ENCODE data around the gene SYNE2. TPM values are rescaled to one million over a fixed set of nuclear protein-coding genes. Genes with fewer than 3 reads are reported as not detected.
"Not testable (repeated sequence)": the region's sequence is repeated elsewhere in the genome, so short reads cannot be mapped to it uniquely, and the experiment has no call there.

The SYNE2 gene
- polyA plus RNA-seq, 3 donors: 99.9 to 107 (median 102) TPM

DNA sequence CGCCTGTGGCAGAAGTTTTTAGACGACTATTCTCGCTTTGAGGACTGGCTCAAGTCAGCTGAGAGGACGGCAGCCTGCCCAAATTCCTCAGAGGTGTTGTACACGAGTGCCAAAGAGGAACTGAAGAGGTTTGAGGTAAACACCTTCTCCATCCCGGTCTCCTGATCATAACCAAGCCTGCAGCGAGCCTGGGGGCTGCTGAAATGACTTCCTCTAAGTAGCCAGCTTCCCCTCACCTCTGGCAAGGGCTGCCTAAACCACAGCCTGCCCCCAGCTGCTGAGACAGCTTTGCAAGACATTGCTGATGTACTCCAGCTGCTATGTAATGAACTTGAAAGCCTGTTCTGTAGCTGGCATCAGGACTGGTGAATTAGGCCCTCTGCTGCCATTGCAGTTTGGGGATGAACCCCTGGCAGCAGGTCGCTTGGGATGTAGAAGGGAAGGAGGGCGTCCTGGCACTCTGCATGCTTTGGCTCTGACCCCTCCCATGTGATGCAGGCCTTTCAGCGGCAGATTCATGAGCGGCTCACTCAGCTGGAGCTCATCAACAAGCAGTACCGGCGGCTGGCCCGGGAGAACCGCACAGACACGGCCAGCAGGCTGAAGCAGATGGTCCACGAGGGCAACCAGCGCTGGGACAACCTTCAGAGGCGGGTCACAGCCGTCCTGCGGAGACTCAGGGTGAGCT lies 356.8 kb downstream of the SYNE2 start:
- DNase-seq (ENCODE audit: low read depth in 3 of 3, low spot score in 2 of 3): peak in 2 of 3 donors; percentile 33 to 36

DNA sequence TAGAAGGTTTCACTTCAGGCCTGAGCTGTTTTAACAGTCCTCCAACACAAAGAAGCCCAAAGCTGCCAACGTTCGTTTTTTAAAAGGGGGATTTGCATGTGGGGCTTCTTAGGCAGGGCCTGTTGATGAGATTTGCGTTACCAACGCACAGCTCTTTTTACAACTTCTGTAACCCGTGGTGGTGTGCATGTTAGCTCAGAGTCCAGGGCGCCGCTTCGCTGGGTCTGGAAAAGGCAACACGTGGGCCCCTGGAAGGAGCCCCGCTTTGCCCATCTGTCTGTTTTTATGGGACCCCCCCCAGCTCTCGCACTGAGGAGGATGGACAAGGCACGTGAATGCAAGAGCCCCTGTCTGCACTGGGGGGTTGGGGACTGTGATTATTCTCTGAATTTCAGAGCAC lies 357.4 kb downstream of the SYNE2 start:
- no peak for DNase-seq (ENCODE audit: low read depth in 3 of 3, low spot score in 2 of 3)

DNA sequence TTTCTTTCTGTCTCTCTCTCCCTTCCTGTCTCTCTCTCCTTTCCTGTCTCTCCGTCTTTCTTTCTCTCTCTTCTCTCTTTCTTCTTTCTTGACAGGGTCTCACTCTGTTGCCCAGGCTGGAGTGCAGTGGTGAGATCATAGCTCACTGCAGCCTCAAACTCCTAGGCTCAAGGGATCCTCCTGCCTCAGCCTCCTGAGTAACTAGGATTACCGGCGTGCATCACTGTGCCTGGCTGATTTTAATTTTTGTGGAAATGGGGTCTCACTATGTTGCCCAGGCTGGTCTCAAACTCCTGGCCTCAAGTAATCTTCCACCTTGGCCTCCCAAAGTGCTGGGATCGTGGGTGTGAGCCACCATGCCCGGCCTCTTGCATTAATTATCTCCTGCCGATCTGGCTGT lies 358.1 kb downstream of the SYNE2 start:
- not testable (repeated sequence) for DNase-seq (ENCODE audit: low read depth in 3 of 3, low spot score in 2 of 3)

DNA sequence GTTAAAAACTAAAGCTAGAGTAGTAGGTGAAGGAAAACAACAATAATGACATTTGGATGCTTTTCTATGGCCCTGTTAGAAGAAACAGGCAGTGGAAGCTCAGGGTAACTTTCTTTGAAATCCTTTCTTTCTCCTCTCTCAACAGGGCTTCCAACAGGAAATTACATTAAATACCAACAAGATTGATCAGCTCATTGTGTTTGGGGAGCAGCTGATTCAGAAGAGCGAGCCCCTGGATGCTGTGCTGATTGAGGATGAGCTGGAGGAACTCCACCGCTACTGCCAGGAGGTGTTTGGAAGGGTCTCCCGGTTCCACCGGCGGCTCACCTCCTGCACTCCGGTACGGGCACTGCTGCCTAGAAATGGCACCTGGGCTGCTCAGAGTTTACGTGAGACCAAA lies 359.9 kb downstream of the SYNE2 start:
- DNase-seq (ENCODE audit: low read depth in 3 of 3, low spot score in 2 of 3): no peak

DNA sequence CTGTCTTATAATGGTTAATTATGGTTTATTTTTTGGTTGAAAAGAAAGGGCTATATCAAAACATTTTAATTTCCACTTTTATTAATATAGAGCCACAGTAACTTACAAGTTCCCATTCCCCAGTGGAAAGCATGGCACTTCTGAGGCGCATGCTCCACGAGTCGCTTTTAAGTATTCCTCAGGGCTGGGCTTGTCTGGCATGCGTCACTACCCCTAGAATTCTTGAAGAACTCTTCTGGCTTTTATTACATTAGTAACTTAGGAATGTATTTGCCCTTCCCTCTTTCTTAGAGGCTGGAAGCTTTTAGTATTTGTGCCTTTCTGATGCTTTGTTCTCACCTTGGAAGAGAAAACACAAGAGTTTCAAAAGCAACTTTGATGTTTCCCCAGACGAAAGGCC lies 360.3 kb downstream of the SYNE2 start:
- DNase-seq (ENCODE audit: low read depth in 3 of 3, low spot score in 2 of 3): no peak

DNA sequence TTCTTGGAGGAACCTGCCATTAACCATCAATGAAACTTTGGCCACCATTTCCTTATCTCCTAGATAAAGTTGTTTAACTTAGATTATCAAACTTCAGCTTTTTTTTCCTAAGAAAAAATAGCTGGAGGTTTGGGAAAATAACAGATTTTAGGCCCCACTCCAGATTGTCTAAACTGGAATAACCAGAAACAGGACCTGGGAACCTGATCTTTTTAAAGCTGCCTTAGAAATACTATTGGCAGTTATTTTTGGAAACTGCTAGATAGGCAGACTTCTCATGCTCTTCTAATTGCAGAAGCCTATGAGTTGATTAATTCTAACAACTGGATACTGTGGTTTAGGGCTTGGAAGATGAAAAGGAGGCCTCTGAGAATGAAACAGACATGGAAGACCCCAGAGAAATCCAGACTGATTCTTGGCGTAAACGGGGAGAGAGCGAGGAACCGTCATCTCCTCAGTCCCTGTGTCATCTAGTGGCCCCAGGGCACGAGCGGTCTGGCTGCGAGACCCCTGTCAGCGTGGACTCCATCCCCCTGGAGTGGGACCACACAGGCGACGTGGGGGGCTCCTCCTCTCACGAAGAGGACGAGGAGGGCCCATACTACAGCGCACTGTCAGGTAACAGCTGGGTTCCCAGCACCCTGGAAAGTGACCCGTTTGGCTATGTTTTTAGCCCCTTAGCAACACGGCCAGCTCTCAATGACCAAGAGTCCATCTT lies 361.2 kb downstream of the SYNE2 start:
- DNase-seq (ENCODE audit: low read depth in 3 of 3, low spot score in 2 of 3): no peak

DNA sequence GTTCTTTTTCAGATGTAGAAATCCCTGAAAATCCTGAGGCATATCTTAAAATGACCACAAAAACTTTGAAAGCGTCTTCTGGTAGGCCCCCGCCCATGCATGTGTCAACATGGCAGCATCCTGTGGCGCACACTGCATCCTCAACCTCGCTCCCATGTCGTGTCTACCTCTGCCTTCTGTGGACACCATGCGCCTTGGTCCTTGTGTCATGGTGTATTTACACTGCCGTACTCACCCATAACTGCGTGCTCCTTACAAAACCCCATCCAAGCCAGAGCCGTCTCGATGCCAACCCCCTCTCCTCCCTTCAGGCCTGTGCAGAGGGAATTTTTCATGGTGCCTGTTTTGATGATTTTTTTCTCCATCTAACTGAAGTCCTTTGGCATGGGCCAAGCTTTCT lies 362.5 kb downstream of the SYNE2 start:
- DNase-seq (ENCODE audit: low read depth in 3 of 3, low spot score in 2 of 3): no peak

DNA sequence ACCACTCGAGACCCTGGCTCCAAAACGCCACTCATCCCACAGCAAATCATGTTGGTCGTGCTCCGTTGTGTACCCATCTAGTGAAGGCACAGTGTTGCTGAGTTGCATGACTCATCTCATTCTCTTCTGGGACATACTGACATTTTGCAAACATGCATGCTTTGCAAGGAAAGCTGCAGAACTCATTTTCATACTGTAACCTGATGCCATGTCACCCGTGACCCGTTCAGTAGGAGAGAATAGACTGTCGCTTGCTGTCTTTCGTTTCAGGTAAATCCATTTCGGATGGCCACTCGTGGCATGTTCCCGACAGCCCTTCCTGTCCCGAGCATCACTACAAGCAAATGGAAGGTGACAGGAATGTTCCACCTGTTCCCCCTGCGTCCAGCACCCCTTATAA lies 363.2 kb downstream of the SYNE2 start:
- no peak for DNase-seq (ENCODE audit: low read depth in 3 of 3, low spot score in 2 of 3)

DNA sequence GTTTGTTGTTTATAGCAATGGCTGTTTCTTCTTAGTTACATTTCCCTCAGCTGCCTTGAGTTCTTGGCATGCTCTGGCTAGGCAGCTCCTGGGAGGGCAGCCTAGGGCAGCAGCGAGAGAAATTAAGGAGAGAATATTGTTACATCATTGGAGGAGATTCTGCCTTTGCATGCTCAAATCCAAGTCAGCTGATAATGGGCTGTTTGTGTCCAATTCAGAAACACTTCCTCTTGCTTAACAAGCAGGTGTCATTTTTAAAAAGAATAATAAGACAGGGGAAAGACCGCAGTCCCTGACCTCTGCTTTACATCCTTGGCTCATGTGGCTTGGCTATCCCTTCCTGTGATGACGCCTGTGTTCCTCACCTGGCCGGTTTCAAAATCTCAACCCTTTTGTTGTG lies 364.5 kb downstream of the SYNE2 start:
- no peak for DNase-seq (ENCODE audit: low read depth in 3 of 3, low spot score in 2 of 3)

DNA sequence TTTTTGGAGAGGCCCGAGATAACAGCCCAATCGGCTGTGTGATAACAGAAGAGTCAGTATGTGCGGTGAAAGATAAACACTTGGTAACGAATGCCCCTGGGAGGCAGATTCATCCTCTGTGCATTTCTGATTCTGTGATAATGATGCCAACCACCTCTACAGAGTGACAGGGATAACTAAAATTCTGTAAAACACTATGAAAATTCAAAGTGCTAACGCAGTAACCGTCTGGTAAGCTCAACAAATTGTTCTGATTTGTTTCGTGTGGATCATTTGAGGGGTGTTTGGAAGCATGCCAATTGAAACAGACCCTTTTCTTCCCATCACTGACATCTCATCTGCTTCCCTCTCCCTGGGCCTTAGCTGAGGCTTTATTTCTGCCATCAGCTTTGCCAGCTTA lies 365.0 kb downstream of the SYNE2 start:
- no peak for DNase-seq (ENCODE audit: low read depth in 3 of 3, low spot score in 2 of 3)

DNA sequence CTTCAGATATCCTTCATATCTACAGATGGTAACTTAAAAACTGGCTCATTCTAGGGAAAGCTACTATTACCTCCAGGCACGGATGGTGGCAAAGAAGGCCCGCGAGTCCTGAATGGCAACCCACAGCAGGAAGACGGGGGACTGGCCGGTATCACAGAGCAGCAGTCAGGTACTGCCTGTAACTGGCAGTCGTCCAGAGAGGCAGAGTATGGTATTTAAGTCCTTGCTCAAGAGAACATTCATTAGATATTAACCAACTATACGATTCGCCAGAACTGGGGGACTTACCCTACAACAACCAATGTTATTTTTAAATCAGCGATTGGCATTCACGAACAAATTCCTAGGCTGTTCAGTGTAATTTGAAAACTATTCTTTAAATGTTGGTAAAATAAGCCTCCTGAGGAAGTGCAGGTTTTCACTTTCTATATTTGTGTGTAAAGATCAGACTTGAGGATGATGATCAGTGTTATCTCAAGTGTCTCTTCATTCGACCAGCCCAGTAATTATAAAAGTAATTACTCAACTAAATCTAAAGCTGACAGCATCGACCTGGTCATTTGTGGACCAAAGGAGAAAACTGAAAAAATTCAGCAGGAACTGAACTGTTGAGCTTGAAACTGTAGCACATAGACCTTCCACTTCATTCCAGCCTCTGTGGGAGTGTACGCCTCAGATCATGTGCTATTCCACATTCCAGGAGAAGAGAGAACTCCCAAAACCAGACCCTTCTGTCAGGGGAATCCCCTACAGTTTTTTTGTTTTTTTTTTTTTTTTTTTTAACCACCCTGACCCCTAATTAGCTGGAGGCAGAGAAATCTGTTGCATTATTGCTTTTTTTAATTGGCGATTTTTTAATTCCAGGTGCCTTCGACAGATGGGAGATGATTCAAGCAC lies 365.8 kb downstream of the SYNE2 start:
- DNase-seq (ENCODE audit: low read depth in 3 of 3, low spot score in 2 of 3): no peak

DNA sequence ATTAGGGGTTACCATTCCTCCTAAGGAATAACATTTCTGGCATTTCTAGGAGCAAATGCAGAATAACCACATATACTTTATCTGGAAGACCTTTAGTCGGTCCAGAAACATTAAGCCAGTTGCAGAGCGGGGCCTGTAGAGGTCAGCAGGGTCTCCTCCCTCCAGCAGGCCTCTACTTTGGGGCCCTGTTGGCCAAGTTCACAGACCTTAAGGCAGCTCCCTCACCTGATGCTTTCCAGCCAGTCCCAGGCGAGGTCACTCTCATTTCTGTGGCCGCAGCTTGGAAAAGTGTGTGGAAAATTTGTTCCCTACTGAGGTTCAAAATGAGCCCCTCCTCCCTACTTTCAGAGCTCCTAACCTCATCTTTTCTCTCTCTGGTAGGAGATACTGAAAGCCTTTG lies 367.3 kb downstream of the SYNE2 start:
- no peak for DNase-seq (ENCODE audit: low read depth in 3 of 3, low spot score in 2 of 3)

DNA sequence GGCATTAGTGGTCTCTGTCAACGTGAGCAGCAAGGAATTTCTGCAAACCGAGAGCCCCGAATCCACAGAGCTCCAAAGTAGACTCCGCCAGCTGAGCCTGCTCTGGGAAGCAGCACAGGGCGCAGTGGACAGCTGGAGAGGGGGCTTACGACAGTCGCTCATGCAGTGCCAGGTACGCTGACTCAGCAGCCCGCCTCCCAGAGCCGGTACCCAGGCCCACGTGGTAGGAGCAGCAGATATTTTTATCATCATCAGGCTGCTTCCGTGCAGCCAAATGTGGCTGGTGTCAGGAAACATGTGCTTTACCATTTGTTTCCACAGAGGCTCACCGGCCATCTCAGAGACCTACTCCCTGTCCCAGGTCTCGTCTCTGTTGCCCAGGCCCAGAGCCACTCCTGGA lies 367.7 kb downstream of the SYNE2 start:
- DNase-seq (ENCODE audit: low read depth in 3 of 3, low spot score in 2 of 3): no peak

DNA sequence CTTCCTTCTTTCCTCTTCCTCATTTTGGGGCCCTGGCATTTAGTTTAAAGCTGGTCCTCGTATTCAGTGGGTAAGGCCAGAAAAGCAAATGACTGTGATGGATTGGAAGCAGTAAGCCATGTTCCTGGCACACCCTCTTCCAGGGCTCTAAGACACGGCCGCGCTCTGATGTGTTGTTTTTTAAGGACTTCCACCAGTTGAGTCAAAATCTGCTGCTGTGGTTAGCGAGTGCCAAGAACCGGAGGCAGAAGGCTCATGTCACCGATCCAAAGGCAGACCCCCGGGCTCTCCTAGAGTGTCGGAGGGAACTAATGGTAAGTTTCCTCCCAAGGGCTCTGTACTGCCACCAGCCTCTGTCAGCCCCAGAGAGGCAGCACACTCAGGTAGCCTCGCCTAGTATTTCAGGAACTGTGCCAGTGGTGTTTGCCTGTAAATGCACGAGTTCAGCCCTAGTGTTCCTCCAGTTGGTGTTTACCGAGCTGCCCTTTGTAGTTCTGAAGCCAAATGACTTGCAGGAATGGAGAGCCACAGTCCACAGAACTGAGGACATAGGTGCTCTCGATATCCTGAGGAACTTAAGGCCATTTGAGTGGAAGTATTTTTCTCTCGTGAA lies 368.7 kb downstream of the SYNE2 start:
- no peak for DNase-seq (ENCODE audit: low read depth in 3 of 3, low spot score in 2 of 3)

DNA sequence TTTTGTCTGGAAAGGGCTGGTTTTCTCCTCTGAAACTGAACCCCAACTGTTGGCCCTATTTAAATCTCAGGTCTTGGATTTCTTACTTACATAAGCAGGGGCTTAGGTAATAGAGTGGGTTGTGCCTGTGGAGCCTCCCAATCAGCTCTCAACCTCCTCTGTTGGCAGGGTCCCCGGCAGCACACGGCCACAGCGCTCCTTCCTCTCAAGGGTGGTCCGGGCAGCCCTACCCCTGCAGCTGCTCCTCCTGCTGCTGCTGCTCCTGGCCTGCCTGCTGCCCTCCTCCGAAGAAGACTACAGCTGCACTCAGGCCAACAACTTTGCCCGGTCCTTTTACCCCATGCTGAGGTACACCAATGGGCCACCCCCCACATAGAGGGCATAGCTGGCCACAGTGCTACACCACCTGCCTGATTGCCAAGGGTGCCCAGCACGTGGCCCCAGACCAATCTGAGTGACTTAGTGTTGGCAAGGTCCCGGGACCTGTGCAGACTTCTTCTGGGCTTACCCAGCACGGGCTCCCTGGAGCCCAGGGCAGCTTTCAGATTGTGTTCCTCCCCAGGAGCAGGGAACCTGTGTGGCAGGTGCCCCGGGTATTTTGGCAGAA lies 372.4 kb downstream of the SYNE2 start:
- DNase-seq (ENCODE audit: low read depth in 3 of 3, low spot score in 2 of 3): no peak

DNA sequence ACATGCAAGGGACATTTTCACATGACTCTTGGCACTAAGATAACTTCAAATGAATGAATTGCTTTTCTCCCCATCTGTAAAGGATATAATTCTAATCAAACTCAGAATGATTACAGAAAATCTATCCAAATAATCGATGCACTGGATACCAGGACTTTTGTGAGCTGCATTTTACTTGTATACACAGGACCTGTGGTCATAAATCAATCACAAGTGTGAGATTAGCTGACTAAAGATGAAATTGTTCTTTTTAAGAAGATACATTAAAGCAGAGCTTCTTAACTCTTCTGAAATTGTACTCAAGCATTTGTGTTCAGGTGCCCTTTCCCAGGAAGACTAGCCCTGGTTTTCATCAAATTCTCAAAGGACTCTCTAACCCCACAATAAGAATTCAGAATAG lies 375.1 kb downstream of the SYNE2 start:
- no peak for DNase-seq (ENCODE audit: low read depth in 3 of 3, low spot score in 2 of 3)

DNA sequence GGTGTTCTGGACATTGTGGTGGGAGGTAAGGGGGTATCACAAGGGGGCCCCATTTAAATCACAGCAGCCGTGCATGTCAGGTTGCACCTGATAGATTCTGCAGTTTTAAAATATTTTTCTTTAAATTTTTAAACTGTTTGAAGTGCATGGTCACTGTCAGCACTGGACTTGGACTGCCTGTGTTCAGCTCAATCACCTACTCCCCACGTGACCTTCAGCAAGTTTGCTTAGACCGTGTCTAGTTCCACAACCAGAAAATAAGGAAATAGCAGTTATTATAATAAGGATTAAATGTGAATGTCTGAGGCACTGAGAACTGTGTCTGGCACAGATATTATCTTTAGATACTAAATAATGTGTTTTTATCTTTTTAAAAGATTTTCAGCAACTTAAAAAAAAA lies 376.7 kb downstream of the SYNE2 start:
- no peak for DNase-seq (ENCODE audit: low read depth in 3 of 3, low spot score in 2 of 3)

DNA sequence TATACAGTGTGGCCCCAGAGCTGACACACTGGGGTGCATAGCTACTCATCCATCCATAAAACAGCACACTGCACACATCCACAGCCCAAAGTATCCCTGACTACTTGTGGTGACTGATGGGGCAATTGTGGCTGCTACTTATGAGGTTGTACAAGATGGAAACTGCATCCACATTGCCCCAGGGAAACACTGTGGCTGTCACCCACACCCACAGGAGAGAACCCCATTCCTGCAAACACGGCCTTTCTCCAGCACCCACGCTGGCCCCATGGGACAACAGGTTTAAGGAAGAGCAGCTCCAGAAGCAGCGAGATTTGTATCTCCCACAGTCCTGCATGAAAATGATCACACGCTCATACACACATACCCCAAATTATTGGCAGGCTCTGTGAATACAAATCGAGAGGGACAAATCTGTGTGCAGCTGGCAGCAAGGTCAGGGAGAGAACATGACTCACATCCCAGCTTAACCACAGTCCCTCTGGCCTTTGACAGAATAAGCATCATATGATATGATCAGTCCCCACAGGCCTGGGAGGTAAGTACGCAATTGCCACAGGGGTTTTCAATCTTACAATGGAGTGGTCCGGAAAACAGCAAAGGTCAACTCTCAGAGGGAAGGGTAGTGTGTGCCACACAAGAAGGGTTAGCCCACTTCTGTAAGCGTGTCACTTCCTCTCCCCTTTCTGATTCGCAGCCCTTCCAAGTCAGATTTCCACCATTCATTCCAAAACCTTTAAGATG lies 379.5 kb downstream of the SYNE2 start:
- DNase-seq (ENCODE audit: low read depth in 3 of 3, low spot score in 2 of 3): no peak

DNA sequence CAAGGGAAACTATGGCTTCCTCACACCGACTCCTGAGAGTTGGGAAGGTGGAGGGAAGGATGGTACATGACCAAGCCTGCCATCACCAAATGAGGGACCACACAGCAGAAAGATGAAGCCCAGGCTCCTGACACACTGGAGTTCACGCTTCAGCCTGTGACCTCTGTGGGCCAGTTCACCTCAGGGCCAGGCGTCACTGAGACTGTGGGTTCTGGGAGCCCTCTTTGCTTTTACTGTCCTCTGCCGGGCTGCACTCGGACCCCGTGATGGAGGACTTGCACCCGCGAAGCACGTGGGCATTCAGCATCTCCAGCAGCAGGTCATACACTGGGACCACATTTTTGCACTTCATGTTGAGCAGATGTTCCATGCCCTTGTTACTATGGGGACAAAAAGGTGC lies 380.1 kb downstream of the SYNE2 start:
- DNase-seq (ENCODE audit: low read depth in 3 of 3, low spot score in 2 of 3): no peak

All from right renal cortex interstitium (tissue), 3 donors.